ENCODE measurements around the gene EFNB3. TPM values are rescaled to one million over a fixed set of nuclear protein-coding genes. Genes with fewer than 3 reads are reported as not detected.

The EFNB3 gene, protein sequence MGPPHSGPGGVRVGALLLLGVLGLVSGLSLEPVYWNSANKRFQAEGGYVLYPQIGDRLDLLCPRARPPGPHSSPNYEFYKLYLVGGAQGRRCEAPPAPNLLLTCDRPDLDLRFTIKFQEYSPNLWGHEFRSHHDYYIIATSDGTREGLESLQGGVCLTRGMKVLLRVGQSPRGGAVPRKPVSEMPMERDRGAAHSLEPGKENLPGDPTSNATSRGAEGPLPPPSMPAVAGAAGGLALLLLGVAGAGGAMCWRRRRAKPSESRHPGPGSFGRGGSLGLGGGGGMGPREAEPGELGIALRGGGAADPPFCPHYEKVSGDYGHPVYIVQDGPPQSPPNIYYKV
- under 1 TPM; 0.42 to 0.82 TPM for total RNA-seq

DNA sequence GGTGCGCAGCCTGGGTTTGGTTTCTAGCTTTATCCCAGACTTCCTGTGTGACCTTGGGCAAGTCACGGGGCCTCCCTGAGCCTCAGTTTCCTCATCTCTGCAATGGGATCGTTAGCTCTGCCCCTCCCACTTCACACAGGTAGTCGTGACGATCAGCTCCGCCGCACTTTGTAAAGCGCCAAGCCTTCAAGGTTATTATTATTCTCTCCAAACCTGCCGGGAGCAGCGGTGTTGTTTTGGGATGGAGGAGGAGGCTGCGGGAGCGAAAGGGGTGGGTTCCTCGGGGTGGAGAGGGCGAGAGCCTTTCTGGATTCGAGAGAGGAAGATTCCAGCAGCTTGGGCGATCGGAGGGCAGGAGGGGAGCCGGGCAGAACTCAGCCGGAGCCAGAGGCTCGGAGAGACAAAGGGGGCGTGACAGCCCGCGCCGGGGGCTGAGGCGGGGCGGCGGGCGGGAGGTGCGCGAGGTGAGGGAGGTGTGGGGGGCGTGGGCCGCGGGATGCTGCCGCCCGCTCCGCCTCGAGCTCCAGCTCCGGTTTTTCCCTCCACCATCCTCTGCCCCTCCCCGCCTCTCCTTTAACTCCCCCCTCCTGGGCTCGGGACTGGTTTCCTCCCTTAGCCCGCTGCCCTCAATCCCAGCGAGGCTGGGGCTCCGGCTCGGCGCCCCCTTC, at the start of gene EFNB3:
EFNB3 (plus strand) TSS at position 602 of the 668 bp plus-strand sequence. CDS start 397 bp downstream, outside the sequence.
- Histone ChIP-seq H3K9me3 (no peaks in the 10 kb centered on the region), H3K27ac (no peak within 1 kb of the TSS), H3K27me3 (peaks cover 18% of the 10 kb centered on the region), H3K4me1 (no peaks in the 10 kb centered on the region), H3K9ac (ENCODE audit: low read depth in 2 of 2, low read length in 2 of 2) (no peak within 1 kb of the TSS), H3K36me3 (no peaks in the 10 kb centered on the region), H3K4me3 (peak within 1 kb of the TSS; percentile 25)
- no peak for TF ChIP-seq CTCF (IDR thresholded peaks at IDR 0.05)
- no peak for DNase-seq
- intact Hi-C loops (cut with DNase I): no loop called here

GRCh38 chr17:7655541-7655840, 49.5 kb upstream of the EFNB3 start:
- Histone ChIP-seq H3K4me3 (no peak overlapping the region), H3K9ac (ENCODE audit: low read depth in 2 of 2, low read length in 2 of 2) (no peak overlapping the region), H3K27ac (no peak overlapping the region), H3K4me1 (no peaks in the 10 kb centered on the region), H3K27me3 (peaks cover 15% of the 10 kb centered on the region), H3K9me3 (no peaks in the 10 kb centered on the region), H3K36me3 (no peaks in the 10 kb centered on the region)
- DNase-seq: no peak
- intact Hi-C loops (cut with DNase I): no loop called here
- TF ChIP-seq CTCF (IDR thresholded peaks at IDR 0.05): no peak

DNA sequence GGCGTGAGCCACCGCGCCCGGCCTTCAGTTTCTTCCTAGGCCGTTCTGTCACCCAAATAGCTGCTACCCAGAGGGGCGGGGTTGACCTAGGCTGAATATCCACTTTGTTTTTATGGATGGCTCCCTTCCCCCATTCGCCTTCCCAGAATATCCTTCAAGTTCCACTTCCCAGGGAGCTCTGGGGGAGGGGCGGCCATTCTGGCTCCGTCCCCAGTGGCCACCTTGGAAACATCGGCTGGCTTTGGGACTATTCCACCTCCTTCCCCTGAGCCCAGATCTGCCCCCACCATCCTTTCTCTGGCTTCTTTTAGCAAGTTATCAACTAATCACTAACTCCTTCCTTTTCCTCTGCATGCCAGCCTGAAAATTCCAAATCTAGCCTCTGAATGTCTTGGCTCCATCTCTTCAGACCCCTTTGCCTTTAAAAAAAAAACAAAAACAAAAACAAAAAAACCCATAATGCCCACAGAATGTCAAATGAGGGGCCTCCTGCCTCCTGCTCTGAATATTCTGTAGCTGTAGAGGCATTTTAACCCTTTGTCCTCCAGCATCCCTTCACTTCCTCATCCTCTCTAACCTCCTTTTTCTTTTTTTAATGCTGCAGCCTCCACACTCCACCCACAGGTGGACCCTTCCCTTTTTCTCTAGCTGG, 47.9 kb upstream of the EFNB3 start:
- DNase-seq: peak; percentile 32

DNA sequence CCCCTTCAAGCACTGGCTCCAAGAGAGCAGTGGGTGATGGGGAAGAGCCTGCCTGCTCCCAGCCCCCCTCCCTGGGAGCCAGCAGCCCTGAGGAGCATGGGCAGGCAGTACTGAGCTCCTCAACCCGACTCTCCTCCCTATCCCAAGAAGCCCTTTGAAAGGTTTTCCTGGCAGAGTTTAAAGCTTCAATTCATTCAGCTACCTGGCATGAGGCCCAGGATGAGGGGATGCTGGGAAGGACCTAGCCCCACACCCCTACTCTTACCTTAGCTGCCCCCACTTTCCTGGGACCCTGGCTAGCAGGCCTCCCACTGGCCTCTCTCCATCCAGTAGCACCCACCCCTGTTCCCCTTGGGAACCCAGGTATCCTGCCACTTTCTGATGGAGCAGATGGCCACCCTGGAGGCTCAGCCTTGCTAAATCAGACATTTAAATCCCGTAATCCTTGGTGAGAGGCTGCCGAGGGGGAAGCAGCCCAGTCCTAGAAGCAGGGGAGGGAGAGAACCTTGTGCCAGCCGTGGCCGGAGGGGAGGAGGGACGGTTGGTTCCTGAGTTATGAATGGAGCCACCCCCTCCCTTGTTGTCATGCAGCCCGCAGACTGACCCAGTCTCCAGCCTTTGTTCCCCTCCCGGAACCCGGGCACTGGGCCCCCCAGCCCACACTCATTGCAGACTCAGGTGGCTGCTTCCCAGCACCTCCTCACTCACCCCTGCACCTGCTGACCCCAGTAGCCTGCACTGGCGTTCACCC, 37.2 kb upstream of the EFNB3 start:
- no peaks in the 10 kb centered on the region for H3K36me3 ChIP-seq

More for the DNA sequence above, 47.9 kb upstream of the EFNB3 start:
- Histone ChIP-seq H3K9me3 (no peaks in the 10 kb centered on the region), H3K9ac (ENCODE audit: low read depth in 2 of 2, low read length in 2 of 2) (no peak overlapping the region), H3K27ac (no peak overlapping the region), H3K4me1 (no peaks in the 10 kb centered on the region), H3K4me3 (no peak overlapping the region), H3K36me3 (no peaks in the 10 kb centered on the region), H3K27me3 (no peaks in the 10 kb centered on the region)
- intact Hi-C loops (cut with DNase I): no loop called here
- no peak for TF ChIP-seq CTCF (IDR thresholded peaks at IDR 0.05)

More for the DNA sequence above, 37.2 kb upstream of the EFNB3 start:
- Histone ChIP-seq H3K4me1 (no peaks in the 10 kb centered on the region), H3K9ac (ENCODE audit: low read depth in 2 of 2, low read length in 2 of 2) (no peak overlapping the region), H3K27me3 (no peaks in the 10 kb centered on the region), H3K9me3 (no peaks in the 10 kb centered on the region), H3K4me3 (no peak overlapping the region), H3K27ac (no peak overlapping the region)
- no peak for DNase-seq
- TF ChIP-seq CTCF (IDR thresholded peaks at IDR 0.05): no peak
- intact Hi-C loops (cut with DNase I): no loop called here

Measured in colonic mucosa (tissue), 4 donors.